HG02870 (cell line): ENCODE data around the gene TCP11L2.
"Not testable (repeated sequence)": the region's sequence is repeated elsewhere in the genome, so short reads cannot be mapped to it uniquely, and the experiment has no call there.

Experiments used
- ATAC-seq: cut with Tn5 transposase; IDR thresholded peaks from one replicate; pipeline ENCODE4 v1.9.1; 2021; ENCODE audit warnings: mild to moderate bottlenecking, moderate library complexity; ENCODE audit not compliant: unreplicated experiment

The TCP11L2 gene

DNA sequence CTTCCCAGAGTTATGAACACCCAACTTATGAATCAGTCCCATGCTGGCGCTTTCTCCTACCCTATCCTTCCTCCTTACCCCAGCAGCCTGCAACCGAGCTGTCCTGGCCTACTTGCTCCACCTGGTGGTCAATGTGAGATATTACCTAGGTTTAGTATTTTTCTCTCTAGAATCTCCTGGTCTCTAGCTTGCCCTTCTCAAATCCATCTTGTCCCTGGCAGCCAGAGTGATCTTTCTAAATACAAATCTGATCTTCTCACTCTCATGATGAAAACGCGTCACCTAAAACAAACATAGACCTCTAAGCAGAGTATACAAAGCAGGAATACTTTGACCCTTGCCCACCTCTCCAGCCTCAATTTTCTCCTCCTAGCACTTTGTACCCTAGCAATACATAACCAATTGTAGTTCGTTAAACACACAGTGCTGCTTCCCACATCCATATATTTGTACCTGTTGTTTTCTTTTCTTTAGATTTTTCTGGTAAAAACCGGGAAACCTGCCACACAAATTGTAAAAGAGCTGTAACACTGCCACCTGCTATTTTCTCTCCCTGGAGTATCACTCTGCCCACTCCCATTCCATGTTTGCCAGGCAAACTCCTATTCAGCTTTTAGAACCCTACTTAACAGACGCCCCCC, 20.0 kb upstream of the TCP11L2 start:
- ATAC-seq: no peak

DNA sequence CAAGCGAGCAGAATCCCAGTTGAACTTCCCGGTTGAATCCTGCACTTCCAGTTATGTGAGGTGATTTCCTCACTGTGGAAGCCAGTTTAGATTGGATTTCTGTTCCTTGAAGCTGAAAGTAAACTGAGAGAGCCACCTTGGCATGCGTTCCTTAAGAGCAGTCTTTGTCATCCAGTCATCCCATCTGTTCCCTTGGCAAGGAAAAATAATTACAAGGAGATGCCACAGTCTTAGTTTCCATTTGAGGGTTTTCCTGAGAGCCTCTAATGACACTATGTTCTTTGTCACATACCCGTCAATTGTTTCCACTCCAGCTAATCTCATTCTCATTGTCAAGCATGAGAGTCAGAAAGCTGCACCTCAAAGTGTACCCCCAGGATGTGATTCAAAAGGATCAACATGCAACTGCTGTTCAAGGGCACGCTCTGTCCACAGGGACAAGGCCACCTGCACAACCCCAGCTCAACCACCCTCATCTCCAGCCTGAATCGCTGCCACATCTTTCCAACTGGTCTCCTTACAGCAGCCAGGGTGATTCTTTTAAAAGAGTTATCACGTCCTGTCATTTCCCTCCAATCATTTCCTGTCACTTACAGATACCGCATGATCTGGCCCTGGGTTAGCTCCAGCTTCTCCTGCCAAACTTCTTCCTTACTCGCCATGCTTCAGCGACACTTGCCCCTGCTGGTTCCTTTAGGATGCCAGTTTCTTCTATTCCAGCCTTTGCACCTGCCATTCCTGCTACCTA, 18.0 kb upstream of the TCP11L2 start:
- no peak for ATAC-seq

DNA sequence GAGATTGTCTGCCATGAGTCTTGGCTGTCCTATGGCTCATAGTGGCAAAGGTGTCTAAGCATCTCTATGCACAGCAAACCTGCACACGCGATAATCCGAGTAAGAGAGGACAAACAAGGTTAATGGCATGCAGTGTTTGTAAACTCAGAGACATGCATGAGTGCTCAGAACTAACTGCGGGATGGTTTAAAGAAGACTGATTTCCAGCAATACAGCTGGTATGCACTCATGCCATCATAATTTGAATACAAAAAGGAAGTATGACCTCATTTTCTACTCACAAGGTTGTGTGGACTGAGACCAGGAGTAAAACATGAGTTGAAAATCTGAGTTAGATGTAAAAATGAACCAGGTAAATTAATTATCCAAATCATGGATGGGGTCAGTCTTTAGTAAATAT, 16.6 kb upstream of the TCP11L2 start:
- no peak for ATAC-seq

DNA sequence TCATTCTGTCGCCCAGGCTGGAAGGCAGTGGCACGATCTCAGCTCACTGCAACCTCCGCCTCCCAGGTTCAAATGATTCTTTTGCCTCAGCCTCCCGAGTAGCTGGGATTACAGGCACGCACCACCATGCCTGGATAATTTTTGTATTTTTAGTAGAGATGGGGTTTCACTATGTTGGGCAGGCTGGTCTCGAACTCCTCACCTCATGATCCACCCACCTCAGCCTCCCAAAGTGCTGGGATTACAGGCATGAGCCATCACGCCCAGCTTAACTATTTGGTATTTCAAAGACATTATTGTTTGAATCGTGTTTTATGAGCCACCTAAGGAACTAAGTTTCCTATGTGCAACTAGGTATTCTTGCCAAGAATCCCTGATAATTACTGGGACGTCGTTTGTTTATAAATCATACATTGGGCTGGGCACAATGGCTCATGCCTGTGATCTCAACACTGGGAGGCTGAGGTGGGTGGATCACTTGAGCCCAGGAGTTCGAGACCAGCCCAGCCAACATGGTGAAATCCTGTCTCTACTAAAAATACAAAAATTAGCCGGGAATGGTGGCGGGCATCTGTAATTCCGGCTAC, 15.9 kb upstream of the TCP11L2 start:
- not testable (repeated sequence) for ATAC-seq

DNA sequence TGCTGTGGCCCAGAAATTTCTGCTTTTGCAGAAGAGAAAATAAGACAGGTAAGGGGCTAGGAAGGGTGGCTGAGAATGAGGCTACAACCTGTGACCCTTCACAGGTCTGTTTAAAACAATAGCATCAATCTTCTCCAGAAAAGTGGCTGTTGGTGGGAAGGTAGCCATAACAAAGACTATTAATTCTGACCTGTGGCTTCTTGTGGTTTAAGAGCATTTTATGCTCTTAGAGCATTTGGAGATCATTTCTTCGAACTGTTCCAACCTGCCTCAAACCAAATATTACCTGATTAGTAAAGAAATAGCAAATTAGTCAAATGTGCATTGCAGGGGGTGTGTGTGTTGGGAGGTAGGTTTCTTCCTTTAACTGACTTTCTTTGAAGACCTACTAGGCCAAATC, 15.2 kb upstream of the TCP11L2 start:
- ATAC-seq: no peak

DNA sequence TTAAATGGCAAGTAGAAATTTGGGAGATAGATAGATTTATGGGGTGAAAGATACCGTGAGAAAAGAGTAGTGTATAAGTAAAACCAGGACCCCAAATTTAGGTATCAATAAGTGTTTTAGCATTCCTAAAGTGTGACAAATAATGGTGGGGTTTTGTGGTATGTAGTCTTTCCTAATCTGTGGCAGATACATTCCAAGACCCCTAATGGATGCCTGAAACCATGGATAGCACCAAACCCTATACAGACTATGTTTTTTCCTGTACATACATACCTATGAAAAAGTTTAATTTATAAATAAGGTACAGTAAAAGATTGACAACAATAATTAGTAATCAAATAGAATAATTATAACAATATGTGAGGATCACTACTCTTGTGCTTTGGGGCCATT, 14.4 kb upstream of the TCP11L2 start:
- no peak for ATAC-seq

DNA sequence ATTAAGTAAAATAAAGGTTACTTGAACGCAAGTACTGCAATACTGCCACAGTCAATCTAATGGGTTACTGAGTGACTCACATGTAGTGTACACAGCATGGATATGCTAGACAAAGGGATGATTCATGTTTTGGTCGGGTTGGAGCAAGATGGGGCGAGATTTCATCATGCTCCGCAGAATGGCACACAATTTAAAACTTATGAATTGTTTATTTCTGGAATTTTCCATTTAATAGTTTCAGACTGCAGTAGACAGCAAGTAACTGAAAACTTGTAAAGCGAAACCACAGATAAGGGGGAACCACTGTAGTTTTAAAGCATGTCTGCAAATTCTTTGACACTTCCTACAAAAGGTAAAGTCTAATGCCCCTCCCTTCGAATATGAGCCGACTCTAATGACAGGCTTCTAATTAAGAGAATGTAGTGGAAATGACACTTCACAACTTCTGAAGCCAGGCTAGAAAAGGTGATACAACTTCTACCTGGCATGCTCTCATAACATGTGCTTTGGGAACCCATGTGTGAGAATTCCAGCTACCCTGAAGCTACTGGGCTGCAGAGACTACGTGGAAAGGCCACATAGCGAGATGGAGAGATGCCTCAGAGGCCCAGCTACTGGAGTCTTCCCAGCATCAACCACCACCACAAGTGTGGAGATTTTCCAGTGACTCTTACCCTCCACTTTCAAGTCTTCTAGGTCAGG, 13.9 kb upstream of the TCP11L2 start:
- no peak for ATAC-seq

DNA sequence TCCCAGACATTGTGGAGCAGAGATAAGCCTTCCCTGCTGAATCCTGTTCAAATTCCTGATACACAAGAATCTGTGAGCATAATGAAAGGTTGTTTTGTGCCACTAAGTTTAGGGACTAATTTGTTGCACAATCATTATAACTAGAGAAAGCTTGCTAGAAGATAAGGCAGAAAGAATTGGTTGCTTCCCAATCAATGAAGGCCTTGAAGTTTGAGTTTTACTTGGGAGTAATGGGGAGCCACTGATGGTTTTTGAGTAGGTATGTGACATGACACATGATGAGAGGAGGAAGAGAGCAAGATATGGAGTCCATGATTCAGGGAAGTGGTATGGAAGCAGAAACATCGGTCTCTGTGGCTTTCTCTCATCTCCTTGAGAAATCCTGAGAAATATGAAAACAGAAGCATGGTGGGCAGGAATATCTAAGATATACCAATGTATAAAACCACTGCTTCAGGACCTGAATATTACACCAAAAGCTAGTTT, 13.3 kb upstream of the TCP11L2 start:
- no peak for ATAC-seq

DNA sequence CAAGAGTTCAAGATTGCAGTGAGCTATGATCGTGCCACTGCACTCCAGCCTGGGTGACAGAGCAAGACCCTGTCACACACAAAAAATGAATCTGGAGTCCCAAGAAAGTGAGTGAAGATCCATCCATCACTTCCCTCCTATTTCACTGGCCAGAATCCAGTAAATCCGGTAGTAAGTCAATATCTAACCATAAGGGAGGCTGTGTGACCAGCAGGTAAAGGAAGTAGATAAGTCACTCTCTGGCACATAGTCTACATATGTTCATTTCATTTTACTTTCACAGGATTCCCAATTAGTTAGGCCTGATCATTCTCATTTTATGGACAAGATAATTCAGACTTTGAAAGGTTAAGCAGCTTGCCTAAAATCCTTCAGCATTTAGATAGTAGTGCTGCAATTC, 11.9 kb upstream of the TCP11L2 start:
- no peak for ATAC-seq

DNA sequence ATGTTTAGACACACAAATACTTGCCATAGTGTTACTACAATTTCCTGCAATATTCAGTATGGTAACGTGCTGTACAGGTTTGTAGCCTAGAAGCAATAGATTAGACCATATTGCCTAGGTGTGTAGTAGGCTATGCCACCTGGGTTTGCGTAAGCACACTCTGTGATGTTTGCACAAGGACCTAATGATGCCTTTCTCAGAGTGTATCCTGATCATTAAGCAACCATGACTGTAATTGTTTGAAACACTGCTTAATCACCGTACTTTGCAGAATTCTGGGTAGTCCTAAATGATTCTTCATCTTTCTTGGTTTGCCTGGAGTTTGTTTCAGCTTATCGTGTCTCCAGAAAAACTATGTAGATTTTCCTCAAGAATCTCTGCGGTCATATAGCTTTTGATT, 11.2 kb upstream of the TCP11L2 start:
- no peak for ATAC-seq

DNA sequence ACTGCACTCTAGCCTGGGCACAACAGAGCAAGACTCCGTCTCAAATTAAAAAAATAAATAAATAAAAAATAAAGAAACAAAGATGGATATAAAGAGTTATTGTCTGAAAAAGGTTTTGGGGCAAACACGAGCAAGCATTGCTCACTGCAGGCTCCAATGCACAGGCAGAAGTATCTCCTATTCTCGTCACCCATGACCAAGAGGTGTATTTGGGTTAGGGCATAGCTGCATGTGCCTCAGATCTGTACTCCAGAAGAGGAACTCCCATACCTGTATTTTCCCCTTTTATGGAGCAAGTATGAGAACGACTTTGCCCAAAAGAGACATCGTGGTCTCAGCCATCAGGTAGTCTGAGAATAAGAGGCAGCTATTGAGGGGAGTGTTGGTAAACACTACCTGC, 10.2 kb upstream of the TCP11L2 start:
- no peak for ATAC-seq

DNA sequence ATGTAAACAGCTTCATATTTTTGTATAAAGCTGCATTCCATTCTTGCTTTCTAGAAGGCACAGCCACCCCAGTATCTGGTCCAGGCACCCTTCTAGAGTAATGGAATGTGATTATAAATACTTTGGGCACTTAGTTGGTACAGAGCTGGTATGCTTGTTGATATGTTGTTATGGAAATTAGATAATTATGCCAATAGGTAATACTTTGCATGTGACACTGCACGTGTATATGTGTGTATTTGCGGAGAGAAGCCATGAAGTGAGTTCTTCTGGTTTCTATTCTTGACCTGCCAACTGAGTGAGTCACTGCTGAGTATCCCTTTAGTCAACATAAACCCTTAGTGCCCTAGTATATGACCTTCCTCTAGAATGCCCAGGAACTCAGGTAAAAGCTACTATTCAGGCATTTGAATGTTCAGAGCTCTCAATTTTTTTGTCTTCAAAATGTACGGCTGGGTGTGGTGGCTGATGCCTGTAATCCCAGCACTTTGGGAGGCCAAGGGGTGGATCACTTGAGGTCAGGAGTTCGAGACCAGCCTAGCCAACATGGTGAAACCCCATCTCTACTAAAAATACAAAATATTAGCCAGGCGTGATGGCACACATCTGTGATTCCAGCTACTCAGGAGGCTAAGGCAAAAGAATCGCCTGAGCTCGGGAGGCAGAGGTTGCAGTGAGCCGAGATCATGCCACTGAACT, 6.2 kb upstream of the TCP11L2 start:
- ATAC-seq: no peak

DNA sequence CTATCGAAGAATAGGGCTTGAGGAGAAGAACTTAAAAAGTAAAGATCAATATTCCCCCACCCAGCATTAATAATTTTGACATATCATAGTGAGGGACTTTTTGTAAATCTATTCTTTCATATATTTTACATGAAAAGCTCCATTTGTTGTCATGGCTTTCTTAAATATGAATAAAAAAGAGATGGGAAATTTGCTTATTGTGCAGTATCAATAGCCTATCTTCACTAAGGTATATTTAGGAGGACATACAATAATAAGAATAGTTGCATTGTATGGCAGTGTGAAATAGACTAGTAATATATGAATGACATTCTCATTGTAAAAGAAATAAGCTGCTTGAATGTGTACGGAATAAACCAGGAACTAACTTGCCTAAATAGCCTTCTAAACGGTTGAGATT, 5.5 kb upstream of the TCP11L2 start:
- no peak for ATAC-seq

DNA sequence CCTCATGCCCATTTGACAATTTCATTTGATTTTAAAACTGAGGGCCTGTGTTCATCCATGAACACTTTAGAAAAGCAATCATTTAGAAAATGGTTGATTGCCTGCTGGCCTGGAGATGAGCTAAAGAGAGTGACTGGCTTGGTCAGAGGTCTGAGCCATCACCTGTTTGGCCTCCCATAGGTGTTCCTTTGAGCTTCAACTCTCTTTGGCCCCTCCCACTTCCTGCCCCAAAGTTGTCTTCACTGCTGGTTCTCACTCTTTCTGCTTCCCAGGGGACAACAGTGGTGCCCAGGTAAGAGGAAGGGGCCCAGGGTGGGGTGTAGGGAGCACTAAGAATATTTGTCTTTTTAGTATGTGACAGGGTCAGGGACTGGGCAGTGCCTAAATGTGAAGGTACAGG, 4.9 kb upstream of the TCP11L2 start:
- no peak for ATAC-seq

DNA sequence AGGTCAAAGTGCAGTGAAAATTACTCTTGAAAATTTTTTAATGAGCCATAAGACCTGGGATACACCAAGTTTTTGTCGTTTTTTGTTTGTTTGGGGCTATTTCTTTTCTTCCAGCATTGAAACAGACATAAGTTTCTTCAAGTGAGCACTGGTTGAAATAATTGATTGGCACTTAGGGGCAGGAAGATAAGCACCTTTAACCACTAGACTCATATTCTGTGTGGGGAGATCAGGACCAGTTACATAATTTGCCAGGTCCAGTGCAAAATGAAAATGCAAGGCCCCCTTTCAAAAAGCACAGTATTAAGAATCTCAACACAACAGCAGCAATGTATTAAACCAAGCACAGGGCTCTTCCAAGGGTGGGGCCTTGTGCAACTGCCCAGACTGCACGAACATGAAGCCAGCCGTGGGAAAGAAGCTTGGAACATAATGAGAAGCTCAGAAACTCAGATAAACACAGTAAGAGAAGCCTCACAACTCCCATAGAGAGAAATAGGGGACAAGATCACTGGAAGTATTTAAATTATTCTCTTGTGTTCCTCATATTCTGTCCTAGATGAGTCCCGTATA, 3.2 kb upstream of the TCP11L2 start:
- no peak for ATAC-seq

DNA sequence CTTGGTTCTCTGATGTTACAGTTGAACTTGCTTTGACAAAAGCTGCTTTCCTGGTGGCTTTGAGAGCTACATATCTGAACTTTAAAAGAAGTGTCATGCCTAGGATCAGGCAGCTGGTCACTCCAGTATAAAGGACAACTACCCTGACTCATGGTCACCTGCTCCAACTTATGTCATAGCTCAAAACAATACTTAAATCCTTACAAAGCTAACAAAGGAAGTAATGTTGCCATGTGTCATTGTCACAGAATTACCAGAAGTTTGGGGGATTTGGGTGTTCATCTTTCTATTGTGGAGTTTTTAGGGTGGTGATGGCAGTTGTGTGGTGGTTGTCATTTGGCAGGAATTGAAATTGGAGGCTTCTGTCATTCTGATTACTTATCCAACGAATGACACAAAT, 1.8 kb upstream of the TCP11L2 start:
- no peak for ATAC-seq

DNA sequence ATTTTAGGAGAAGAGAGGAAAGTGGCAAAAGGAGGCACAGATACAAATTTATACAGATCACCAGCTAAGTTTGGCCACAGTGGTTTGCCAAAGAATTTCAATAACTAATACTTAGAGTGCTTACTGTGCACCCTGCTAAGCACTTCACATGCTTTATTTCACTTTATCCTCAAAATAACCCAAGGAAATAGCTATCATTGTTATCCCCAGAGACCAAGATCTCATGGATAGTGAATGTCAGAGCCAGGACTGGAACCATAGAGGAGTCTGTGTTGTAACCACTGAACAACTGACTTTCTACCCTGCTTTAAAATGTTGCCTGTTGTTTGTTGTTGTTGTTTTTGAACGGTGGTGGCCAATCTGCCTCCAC, 1.3 kb upstream of the TCP11L2 start:
- no peak for ATAC-seq

DNA sequence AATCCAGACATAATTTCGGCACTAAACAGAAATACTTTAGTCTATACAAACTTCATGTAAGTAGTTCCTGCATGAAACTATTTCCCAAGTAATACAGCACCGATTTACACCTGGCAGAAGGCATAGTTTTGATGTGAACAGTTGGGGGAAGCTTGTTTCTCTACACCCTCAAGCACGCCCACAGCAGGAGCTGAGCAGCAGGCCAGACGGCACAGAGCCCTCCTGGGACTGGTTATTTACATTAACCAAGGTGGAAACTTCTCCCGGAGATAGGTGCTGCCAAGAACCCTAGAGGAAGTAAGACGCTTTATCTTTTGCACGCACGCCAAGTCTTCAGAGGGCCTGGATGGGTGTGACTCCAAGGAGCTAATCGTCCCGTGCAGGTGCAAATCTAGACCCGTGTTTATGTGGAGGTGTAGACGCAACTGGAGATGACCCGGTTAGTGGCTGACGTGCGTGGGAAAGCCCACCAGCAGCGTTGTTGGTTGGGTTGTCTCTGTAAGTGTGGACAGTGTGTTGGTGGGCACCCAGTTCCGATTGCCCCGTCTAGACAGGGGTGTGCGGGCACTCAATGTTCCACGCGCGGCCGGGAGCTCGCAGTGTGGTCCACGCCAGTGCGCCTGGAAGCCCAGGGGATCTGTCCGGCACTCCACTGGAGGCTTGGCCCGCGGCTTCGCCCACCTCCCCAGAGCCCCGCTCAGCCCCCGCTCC, 767 bp upstream of the TCP11L2 start:
- peak; percentile 43 for ATAC-seq

DNA sequence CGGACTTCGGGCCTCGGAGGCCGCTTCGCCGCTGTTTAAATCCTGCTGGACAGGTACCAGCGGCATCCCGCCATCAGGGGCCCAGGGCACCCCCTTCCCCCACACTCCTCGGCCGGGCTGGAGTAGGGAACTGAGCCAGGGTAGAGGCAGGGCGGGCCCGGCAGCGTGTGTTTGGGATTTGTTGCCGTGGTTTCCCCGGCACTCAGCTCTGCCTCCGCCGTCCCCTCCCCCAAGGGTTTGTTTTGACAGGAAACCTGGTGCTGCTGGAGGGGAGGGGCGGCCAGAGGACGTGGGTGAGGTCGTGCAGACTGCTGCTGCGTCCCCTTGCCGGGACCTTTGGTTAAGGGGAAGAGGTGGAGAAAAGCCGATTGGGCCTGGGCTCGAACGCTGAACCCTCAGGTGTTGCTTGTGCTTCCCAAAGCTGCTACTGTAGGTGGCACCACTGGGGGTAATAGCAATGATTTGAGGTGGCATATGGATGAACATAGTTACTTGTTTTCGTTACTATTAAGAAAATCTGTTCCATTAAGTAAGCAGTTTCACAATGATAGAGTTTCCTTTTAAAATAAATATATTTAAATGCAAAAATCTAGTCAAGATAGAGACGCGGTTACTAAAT, 778 bp downstream of the TCP11L2 start:
- ATAC-seq: peak; percentile 31

DNA sequence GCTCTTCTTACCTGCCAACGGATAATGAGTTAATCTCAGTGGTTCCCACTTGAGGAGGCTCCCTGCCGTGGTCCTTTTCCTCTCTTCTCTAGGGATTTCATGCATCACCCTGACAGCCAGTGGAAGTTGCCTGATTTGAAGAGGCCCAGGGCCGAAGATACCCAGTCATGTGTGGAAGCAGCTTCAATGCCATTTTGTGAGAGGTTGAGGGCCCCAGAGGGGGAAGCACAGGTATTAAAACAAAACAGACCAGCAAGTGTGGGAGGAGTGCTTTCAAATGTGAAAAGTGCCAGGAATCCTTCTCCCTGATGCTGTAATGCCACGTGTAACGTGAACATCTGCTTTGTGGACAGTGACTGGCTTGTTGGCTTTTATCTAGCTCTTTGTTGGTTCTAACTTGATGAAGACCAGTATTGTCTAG, 1.5 kb downstream of the TCP11L2 start:
- no peak for ATAC-seq
